HepG2 (cell line): ENCODE data around the gene DNAJC5. TPM values are rescaled to one million over a fixed set of nuclear protein-coding genes. Genes with fewer than 3 reads are reported as not detected.
A peak's percentile ranks its signal among the peaks of the same experiment; 100 is the strongest.

Experiments used
- CHD4 ChIP-seq: fragments of 200-600 bp; sonication (generic); IDR thresholded peaks from 2 replicates; pipeline ENCODE4 v1.7.0; 2017; ENCODE audit warnings: mild to moderate bottlenecking, low read length, borderline replicate concordance
- CREM ChIP-seq, 2 experiments: sonication (generic) in 1 of 2; formaldehyde crosslinking in 1 of 2; IDR thresholded peaks; 2 replicates each; pipeline versions ENCODE4 v1.4.0 to v1.6.1; 2016 to 2020; ENCODE audit warnings: antibody characterized with exemption in 1 of 2, mild to moderate bottlenecking in 1 of 2, missing genetic modification reagents in 1 of 2
- MLXIP ChIP-seq: sonication (generic); formaldehyde crosslinking; IDR thresholded peaks from 2 replicates; pipeline ENCODE4 v1.9.0; 2021; ENCODE audit warnings: missing genetic modification reagents, borderline replicate concordance
- MTA1 ChIP-seq: sonication (generic); formaldehyde crosslinking; IDR thresholded peaks from 2 replicates; pipeline ENCODE4 v1.4.0; 2020; ENCODE audit warnings: missing genetic modification reagents, mild to moderate bottlenecking, borderline replicate concordance
- MYC ChIP-seq: sonication (generic); formaldehyde crosslinking; IDR thresholded peaks from 2 replicates; pipeline ENCODE4 v1.9.0; 2021; ENCODE audit warnings: missing genetic modification reagents, borderline replicate concordance
- PHF8 ChIP-seq: sonication (generic); formaldehyde crosslinking; IDR thresholded peaks from 2 replicates; pipeline ENCODE4 v1.5.0; 2020; ENCODE audit warnings: missing genetic modification reagents
- RAD21 ChIP-seq: fragments of 450-650 bp; formaldehyde crosslinking; IDR thresholded peaks from 2 replicates; pipeline ENCODE4 v1.5.0; 2020; ENCODE audit warnings: mild to moderate bottlenecking
- TMF1 ChIP-seq: sonication (generic); formaldehyde crosslinking; IDR thresholded peaks from 2 replicates; pipeline ENCODE4 v1.8.1; 2022; ENCODE audit warnings: low read depth, missing genetic modification reagents
- YEATS2 ChIP-seq: sonication (generic); formaldehyde crosslinking; IDR thresholded peaks from 2 replicates; pipeline ENCODE4 v1.4.0; 2020; ENCODE audit warnings: missing genetic modification reagents, borderline replicate concordance
- ZKSCAN1 ChIP-seq: fragments of 150-350 bp; IDR thresholded peaks from 2 replicates; pipeline ENCODE4 v1.6.1; 2014; ENCODE audit warnings: low read length
- ZKSCAN5 ChIP-seq: sonication (generic); formaldehyde crosslinking; IDR thresholded peaks from 2 replicates; pipeline ENCODE4 v1.5.1; 2020; ENCODE audit warnings: mild to moderate bottlenecking, missing genetic modification reagents
- ZNF143 ChIP-seq: sonication (generic); formaldehyde crosslinking; IDR thresholded peaks from 2 replicates; pipeline ENCODE4 v1.4.0; 2020; ENCODE audit warnings: missing genetic modification reagents
- ZNF251 ChIP-seq: sonication (generic); formaldehyde crosslinking; IDR thresholded peaks from 2 replicates; pipeline ENCODE4 v1.9.0; 2021; ENCODE audit warnings: mild to moderate bottlenecking, missing genetic modification reagents
- polyA plus RNA-seq, 8 experiments: library from polyadenylated mRNA; depleted of rRNA in 3 of 8; stranded (reverse) in 7 of 8; unstranded in 1 of 8; fragments of >200 nt; fragmentation: Illumina TruSeq in 4 of 8; extraction: Trizol in 4 of 8; gene quantifications; 2 replicates each; pipeline versions ENCODE4 v1.2.1 to v1.2.3, GENCODE V29; 2011 to 2016; ENCODE audit warnings: low read depth in 4 of 8, missing spikeins in 1 of 8, mixed read lengths in 1 of 8; ENCODE audit not compliant: insufficient read depth in 1 of 8
- total RNA-seq, 5 experiments: library from RNA; depleted of rRNA; stranded (reverse); fragments of >200 nt; fragmentation: Illumina TruSeq; extraction: Trizol; gene quantifications; 2 replicates each; pipeline ENCODE4 v1.2.3, GENCODE V29; 2016; ENCODE audit warnings: low read depth in 1 of 5
- TF ChIP-seq, protein P1 (sequence below): sonication (generic); formaldehyde crosslinking; conservative IDR thresholded peaks from 2 replicates; pipeline ENCODE4 v1.8.0; 2022; ENCODE audit warnings: missing genetic modification reagents
- TF ChIP-seq, protein P2 (sequence below): IDR thresholded peaks from 2 replicates; pipeline ENCODE4 v1.4.0; 2020; ENCODE audit warnings: mild to moderate bottlenecking, missing genetic modification reagents

The DNAJC5 gene
- total and polyA plus RNA-seq, 2 of the 13 experiments (the other 11 are each of a cell fraction or from before 2014, with no cell fraction given), result 42.8 to 64.5 TPM

DNA sequence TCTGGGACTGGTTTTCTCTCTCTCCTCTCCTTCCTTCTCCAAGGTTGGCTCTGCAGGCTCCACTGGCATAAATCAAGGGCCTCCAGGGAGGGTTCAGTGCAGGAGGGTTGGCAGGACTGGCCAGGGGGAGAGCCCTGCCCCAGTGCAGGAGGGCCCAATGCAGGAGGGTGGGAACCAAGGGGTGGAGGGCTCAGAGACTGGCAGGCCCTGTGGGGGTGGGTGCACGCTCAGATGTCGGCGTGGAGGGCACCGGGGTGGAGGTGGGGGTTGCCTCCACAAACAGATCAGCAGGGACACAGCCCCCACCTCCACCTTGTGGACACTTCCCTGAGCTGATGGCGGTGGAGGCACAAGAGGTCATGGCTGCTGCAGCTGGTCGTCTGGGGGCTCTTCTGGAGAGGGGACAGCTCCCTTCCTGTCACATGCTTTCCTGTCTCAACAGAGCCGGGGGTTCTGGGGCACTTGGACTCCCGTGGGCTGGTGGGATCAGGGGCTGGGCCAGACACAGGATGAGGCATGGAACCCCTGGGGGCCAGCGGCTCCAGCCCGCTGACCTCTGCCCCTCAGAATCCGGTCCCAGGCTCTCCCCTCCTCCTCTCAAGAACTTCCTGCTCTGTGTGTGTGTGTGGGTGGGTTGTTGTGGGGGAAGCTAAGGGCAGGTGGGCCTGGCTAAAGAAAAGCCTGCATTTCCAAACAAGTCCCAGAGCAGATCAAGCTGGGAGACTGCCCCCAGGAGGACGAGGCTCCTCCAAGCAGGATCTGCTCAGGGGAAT is 36.3 kb upstream of the DNAJC5 start (continued):
- TF ChIP-seq CHD4 (no peak; the same call in 1 of the 2 replicates), MTA1 (peak; percentile 65; the same call in 1 of the 2 replicates), MYC (CRISPR knock-in tag) (peak; percentile 75; the same call in 1 of the 2 replicates), YEATS2 (CRISPR knock-in tag) (0 out of 2 replicates have a peak, but pooled peaks have one; percentile 22), MLXIP (CRISPR knock-in tag) (no peak), ZNF143 (CRISPR knock-in tag) (peak; percentile 49; the same call in 1 of the 2 replicates), CREM (IDR thresholded peaks at IDR 0.05) (no peak), CREM (CRISPR knock-in tag; IDR thresholded peaks at IDR 0.05) (no peak), RAD21 (CRISPR knock-in tag) (peak; percentile 6; the same call in 1 of the 2 replicates), TMF1 (CRISPR knock-in tag) (peak; percentile 63), PHF8 (CRISPR knock-in tag) (peak; percentile 52), ZNF251 (CRISPR knock-in tag) (no peak), ZKSCAN1 (no peak), ZKSCAN5 (CRISPR knock-in tag) (no peak)
- TF ChIP-seq, protein P1, sequence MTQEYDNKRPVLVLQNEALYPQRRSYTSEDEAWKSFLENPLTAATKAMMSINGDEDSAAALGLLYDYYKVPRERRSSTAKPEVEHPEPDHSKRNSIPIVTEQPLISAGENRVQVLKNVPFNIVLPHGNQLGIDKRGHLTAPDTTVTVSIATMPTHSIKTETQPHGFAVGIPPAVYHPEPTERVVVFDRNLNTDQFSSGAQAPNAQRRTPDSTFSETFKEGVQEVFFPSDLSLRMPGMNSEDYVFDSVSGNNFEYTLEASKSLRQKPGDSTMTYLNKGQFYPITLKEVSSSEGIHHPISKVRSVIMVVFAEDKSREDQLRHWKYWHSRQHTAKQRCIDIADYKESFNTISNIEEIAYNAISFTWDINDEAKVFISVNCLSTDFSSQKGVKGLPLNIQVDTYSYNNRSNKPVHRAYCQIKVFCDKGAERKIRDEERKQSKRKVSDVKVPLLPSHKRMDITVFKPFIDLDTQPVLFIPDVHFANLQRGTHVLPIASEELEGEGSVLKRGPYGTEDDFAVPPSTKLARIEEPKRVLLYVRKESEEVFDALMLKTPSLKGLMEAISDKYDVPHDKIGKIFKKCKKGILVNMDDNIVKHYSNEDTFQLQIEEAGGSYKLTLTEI, result no peak
- TF ChIP-seq, protein P2, sequence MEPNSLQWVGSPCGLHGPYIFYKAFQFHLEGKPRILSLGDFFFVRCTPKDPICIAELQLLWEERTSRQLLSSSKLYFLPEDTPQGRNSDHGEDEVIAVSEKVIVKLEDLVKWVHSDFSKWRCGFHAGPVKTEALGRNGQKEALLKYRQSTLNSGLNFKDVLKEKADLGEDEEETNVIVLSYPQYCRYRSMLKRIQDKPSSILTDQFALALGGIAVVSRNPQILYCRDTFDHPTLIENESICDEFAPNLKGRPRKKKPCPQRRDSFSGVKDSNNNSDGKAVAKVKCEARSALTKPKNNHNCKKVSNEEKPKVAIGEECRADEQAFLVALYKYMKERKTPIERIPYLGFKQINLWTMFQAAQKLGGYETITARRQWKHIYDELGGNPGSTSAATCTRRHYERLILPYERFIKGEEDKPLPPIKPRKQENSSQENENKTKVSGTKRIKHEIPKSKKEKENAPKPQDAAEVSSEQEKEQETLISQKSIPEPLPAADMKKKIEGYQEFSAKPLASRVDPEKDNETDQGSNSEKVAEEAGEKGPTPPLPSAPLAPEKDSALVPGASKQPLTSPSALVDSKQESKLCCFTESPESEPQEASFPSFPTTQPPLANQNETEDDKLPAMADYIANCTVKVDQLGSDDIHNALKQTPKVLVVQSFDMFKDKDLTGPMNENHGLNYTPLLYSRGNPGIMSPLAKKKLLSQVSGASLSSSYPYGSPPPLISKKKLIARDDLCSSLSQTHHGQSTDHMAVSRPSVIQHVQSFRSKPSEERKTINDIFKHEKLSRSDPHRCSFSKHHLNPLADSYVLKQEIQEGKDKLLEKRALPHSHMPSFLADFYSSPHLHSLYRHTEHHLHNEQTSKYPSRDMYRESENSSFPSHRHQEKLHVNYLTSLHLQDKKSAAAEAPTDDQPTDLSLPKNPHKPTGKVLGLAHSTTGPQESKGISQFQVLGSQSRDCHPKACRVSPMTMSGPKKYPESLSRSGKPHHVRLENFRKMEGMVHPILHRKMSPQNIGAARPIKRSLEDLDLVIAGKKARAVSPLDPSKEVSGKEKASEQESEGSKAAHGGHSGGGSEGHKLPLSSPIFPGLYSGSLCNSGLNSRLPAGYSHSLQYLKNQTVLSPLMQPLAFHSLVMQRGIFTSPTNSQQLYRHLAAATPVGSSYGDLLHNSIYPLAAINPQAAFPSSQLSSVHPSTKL (CRISPR knock-in tag), result peak; percentile 60
